K562 (cell line): Measurements from ENCODE around the gene PARD3. TPM values are rescaled to one million over a fixed set of nuclear protein-coding genes. Genes with fewer than 3 reads are reported as not detected.

Experiments used
- CUX1 ChIP-seq: fragments of 200-800 bp; sonication (Bioruptor generic); IDR thresholded peaks from 2 replicates; pipeline ENCODE4 v1.6.1; 2016; ENCODE audit warnings: missing genetic modification characterization, missing compliant biosample characterization
- KLF13 ChIP-seq: fragments of 450-650 bp; IDR thresholded peaks from 2 replicates; pipeline ENCODE4 v1.6.1; 2016; ENCODE audit warnings: missing genetic modification characterization, low read depth, mild to moderate bottlenecking, missing compliant biosample characterization, moderate library complexity, borderline replicate concordance
- KLF16 ChIP-seq: IDR thresholded peaks from 2 replicates; pipeline ENCODE4 v1.6.1; 2016; ENCODE audit warnings: antibody characterized with exemption
- MEF2D ChIP-seq: conservative IDR thresholded peaks from 2 replicates; pipeline ENCODE4 v1.6.1; 2016; ENCODE audit warnings: low read depth, missing genetic modification characterization, missing compliant biosample characterization
- MITF ChIP-seq: IDR thresholded peaks from 2 replicates; pipeline ENCODE4 v1.6.1; 2014; ENCODE audit warnings: antibody characterized with exemption
- MYBL2 ChIP-seq, 2 experiments: fragments of 450-650 bp in 1 of 2; sonication (generic) in 1 of 2; formaldehyde crosslinking in 1 of 2; IDR thresholded peaks; 2 replicates each; pipeline versions ENCODE4 v1.6.1 to v1.8.1; 2017 to 2022; ENCODE audit warnings: borderline replicate concordance in 1 of 2, inconsistent platforms in 1 of 2, low read depth in 1 of 2, mild to moderate bottlenecking in 1 of 2, missing genetic modification reagents in 1 of 2, moderate library complexity in 1 of 2
- NEUROD1 ChIP-seq: fragments of 150-350 bp; IDR thresholded peaks from 2 replicates; pipeline ENCODE4 v1.6.1; 2014; ENCODE audit warnings: borderline replicate concordance, low read length, low read depth; ENCODE audit not compliant: partially characterized antibody
- POLR2B ChIP-seq: fragments of 450-650 bp; IDR thresholded peaks from 2 replicates; pipeline ENCODE4 v1.6.1; 2018; ENCODE audit warnings: low read depth; ENCODE audit not compliant: partially characterized antibody
- RBM22 ChIP-seq: fragments of 200-400 bp; formaldehyde crosslinking; IDR thresholded peaks from 2 replicates; pipeline ENCODE4 v1.6.1; 2018; ENCODE audit warnings: low read length, low read depth; ENCODE audit not compliant: poor library complexity, severe bottlenecking
- SMAD2 ChIP-seq: fragments of 150-350 bp; IDR thresholded peaks from 2 replicates; pipeline ENCODE4 v1.6.1; 2014; ENCODE audit warnings: low read depth, mild to moderate bottlenecking, low read length
- TAL1 ChIP-seq: fragments of 450-650 bp; IDR thresholded peaks from 2 replicates; pipeline ENCODE4 v1.6.1; 2016; ENCODE audit warnings: mild to moderate bottlenecking
- TSC22D4 ChIP-seq: fragments of 450-650 bp; IDR thresholded peaks from 2 replicates; pipeline ENCODE4 v1.6.1; 2016; ENCODE audit warnings: missing genetic modification characterization, missing biosample characterization, control low read depth
- U2AF1 ChIP-seq: fragments of 200-400 bp; formaldehyde crosslinking; optimal IDR thresholded peaks from 2 replicates; pipeline ENCODE3; 2017; ENCODE audit warnings: mild to moderate bottlenecking, low read depth, low read length, moderate library complexity
- USF1 ChIP-seq: sonication (generic); formaldehyde crosslinking; IDR thresholded peaks from 2 replicates; pipeline ENCODE4 v1.9.0; 2022; ENCODE audit warnings: mild to moderate bottlenecking, missing genetic modification reagents
- ZNF165 ChIP-seq: fragments of 250-450 bp; sonication (Bioruptor Pico); IDR thresholded peaks from 2 replicates; pipeline ENCODE4 v1.4.0; 2020; ENCODE audit warnings: borderline replicate concordance
- ZNF253 ChIP-seq: fragments of 250-450 bp; sonication (Bioruptor Pico); conservative IDR thresholded peaks from 2 replicates; pipeline ENCODE4 v1.6.1; 2021; ENCODE audit warnings: mild to moderate bottlenecking
- ZNF3 ChIP-seq: fragments of 250-450 bp; sonication (Bioruptor Pico); IDR thresholded peaks from 2 replicates; pipeline ENCODE4 v1.5.0; 2021; ENCODE audit warnings: mild to moderate bottlenecking, moderate library complexity
- ZNF444 ChIP-seq: fragments of 250-450 bp; sonication (Bioruptor Pico); IDR thresholded peaks from 2 replicates; pipeline ENCODE4 v1.4.0; 2020; ENCODE audit warnings: mild to moderate bottlenecking, moderate library complexity
- ZNF511 ChIP-seq: sonication (generic); formaldehyde crosslinking; IDR thresholded peaks from 2 replicates; pipeline ENCODE4 v1.8.0; 2022; ENCODE audit warnings: mild to moderate bottlenecking, missing genetic modification reagents
- ZNF655 ChIP-seq: fragments of 250-450 bp; sonication (Bioruptor Pico); IDR thresholded peaks from 2 replicates; pipeline ENCODE4 v1.5.0; 2021
- polyA plus RNA-seq, 8 experiments: library from polyadenylated mRNA; depleted of rRNA in 4 of 8; stranded (reverse) in 5 of 8; unstranded in 3 of 8; fragments of >200 nt; fragmentation: Nextera tagmentation in 2 of 8; fragmentation: Illumina TruSeq in 1 of 8; extraction: Ambion mirVana in 2 of 8; extraction: Trizol in 1 of 8; gene quantifications; 2 replicates each; pipeline versions ENCODE4 v1.2.1 to v1.2.3, GENCODE V29; 2011 to 2014; ENCODE audit warnings: inconsistent platforms in 1 of 8, missing spikeins in 1 of 8
- total RNA-seq, 7 experiments: library from RNA; depleted of rRNA in 6 of 7; stranded (reverse); fragments of >200 nt in 6 of 7; fragmentation: Illumina TruSeq in 2 of 7; extraction: Trizol in 2 of 7; gene quantifications; 2 replicates each; pipeline versions ENCODE4 v1.2.1 to v1.2.3, GENCODE V29; 2011 to 2021; ENCODE audit warnings: low replicate concordance in 1 of 7

PARD3 gene
- total and polyA plus RNA-seq, 9 of the 15 experiments (the other 6 are each of a cell fraction or from before 2014, with no cell fraction given), result 2.7 to 11.7 (median 7.7) TPM

GRCh38 chr10:34791947-34792346 is 23.1 kb downstream of the PARD3 start (continued):
- TF ChIP-seq MYBL2 (IDR thresholded peaks at IDR 0.05; ENCODE audit: low read depth), result no peak
- TF ChIP-seq MYBL2 (CRISPR knock-in tag; IDR thresholded peaks at IDR 0.05; ENCODE audit: borderline replicate concordance), result no peak
- TF ChIP-seq POLR2B, result no peak
- TF ChIP-seq ZNF253, result no peak
- TF ChIP-seq MITF, result 0 out of 2 replicates have a peak, but pooled peaks have one; percentile 13
- TF ChIP-seq USF1 (CRISPR knock-in tag), result peak; percentile 93
- no peak for TF ChIP-seq MEF2D (tag)
- no peak for TF ChIP-seq ZNF165 (CRISPR knock-in tag)
- TF ChIP-seq ZNF444 (CRISPR knock-in tag), result no peak
- no peak for TF ChIP-seq U2AF1
- no peak for TF ChIP-seq SMAD2
- no peak for TF ChIP-seq NEUROD1
- TF ChIP-seq KLF16, result no peak
- TF ChIP-seq RBM22, result no peak
- TF ChIP-seq TAL1, result no peak
- no peak for TF ChIP-seq KLF13 (tag)
- no peak for TF ChIP-seq ZNF3 (CRISPR knock-in tag)
- no peak for TF ChIP-seq ZNF511 (CRISPR knock-in tag)
- TF ChIP-seq CUX1 (CRISPR knock-in tag), result no peak
- no peak for TF ChIP-seq ZNF655 (CRISPR knock-in tag)
- no peak for TF ChIP-seq TSC22D4 (tag)
